Activated CD4-positive, alpha-beta T cell treated with anti-CD3 and anti-CD28 coated beads, Interleukin-2, amount 10 ng/mL, durations not matched to agents 24 days and 14 days (primary cell): Measurements from ENCODE around the gene ENTPD1. TPM values are rescaled to one million over a fixed set of nuclear protein-coding genes. Genes with fewer than 3 reads are reported as not detected.

Experiments used
- DNase-seq: peaks from one replicate; pipeline ENCODE4 v3.0.0; 2022
- H3K27ac Mint-ChIP-seq: one replicate; pipeline ENCODE4 v1.8.0; 2022; ENCODE audit warnings: mild to moderate bottlenecking, mixed read lengths
- H3K27me3 Mint-ChIP-seq: one replicate; pipeline ENCODE4 v1.8.0; 2022; ENCODE audit warnings: mixed read lengths
- H3K36me3 Mint-ChIP-seq: one replicate; pipeline ENCODE4 v1.8.0; 2022; ENCODE audit warnings: low read depth, mild to moderate bottlenecking, mixed read lengths
- H3K4me1 Mint-ChIP-seq: one replicate; pipeline ENCODE4 v1.8.0; 2021; ENCODE audit warnings: mixed read lengths
- H3K4me3 Mint-ChIP-seq: one replicate; pipeline ENCODE4 v1.8.0; 2022; ENCODE audit warnings: mild to moderate bottlenecking, moderate library complexity, mixed read lengths
- H3K9me3 Mint-ChIP-seq: one replicate; pipeline ENCODE4 v1.8.0; 2021; ENCODE audit warnings: mixed read lengths
- intact Hi-C: fragments of 100-400 bp; cut with micrococcal nuclease; formaldehyde crosslinking; loops from one replicate; pipeline ENCODE4 v1.15.1; 2023
- total RNA-seq: library from RNA; stranded (reverse); gene quantifications from 2 replicates; pipeline ENCODE4 v1.2.3, GENCODE V29; 2022

ENTPD1 gene
- total RNA-seq, 1 donor from 2014 or later: 17.0 TPM

DNA sequence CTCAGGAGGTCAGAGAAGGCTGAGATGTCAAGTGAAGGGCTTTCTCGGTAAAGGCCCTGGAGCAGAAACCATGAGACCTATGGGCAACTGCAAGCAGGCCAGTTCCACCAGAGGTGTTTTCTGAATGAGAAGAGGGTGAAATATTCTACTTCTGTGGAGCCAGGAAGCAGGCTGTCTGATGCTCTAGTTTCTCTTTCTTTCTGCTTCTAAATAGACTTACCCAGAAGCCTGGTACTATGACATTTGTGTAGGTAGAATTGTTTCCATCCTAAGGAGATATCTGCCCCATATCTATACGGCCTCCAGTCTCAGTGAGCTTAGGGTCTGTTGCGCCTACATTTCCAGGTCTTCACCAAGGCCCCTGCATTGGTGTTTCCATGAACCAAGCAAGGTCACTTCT lies 78.4 kb downstream of the ENTPD1 start:
- peak overlapping the region; percentile 98 for H3K27ac Mint-ChIP-seq
- H3K36me3 Mint-ChIP-seq: peaks cover 17% of the 10 kb centered on the region
- H3K4me1 Mint-ChIP-seq: peaks cover 60% of the 10 kb centered on the region
- DNase-seq: peak; percentile 70
- peak overlapping the region; percentile 54 for H3K4me3 Mint-ChIP-seq
- intact Hi-C loops: no loop called here
- peaks cover 4% of the 10 kb centered on the region for H3K9me3 Mint-ChIP-seq
- no peaks in the 10 kb centered on the region for H3K27me3 Mint-ChIP-seq

DNA sequence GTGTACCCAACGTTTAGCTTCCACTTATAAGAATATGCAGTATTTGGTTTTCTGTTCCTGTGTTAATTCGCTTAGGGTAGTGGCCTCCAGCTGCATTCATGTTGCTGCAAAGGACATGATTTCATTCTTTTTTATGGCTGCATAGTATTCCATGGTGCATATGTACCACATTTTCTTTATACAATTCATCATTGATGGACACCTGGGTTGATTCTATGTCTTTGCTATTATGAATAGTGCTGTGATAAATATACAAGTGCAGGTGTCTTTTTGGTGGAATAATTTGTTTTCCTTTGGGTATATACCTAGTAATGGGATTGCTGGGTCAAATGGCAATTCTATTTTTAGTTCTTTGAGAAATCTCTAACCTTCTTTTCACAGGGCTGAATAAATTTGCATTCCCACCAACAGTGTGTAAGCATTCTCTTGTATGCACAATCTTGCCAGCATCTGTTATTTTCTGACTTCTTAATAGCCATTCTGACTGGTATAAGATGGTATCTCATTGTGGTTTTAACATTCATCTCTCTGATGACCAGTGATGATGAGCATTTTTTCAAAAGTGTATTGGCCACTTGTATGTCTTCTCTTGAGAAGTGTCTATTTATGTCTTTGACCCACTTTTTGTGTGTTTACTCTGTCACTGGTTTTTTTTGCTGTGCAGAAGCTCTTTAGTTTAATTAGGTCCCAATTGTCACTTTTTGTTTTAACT lies 79.3 kb downstream of the ENTPD1 start:
- intact Hi-C loops: no loop called here
- H3K4me3 Mint-ChIP-seq: peak overlapping the region; percentile 39

DNA sequence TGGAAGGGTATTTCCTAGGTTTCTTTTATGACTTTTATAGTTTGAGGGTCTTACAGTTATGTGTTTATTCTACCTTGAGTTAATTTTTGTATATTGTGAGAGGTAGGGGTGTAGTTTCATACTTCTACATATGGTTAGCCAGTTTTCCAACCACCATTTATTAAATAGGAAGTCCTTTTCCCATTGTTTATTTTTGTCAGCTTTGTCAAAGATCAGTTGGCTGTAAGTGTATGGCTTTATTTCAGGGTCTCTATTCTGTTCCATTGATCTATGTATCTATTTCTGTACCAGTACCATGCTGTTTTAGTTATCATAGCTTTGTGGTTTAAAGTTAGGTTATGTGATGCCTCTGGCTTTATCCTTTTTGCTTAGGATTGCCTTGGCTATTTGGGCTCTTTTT lies 79.9 kb downstream of the ENTPD1 start:
- peak overlapping the region; percentile 39 for H3K4me3 Mint-ChIP-seq
- H3K36me3 Mint-ChIP-seq: peaks cover 12% of the 10 kb centered on the region

More for the DNA sequence above, 79.3 kb downstream of the ENTPD1 start:
- Mint-ChIP-seq H3K27me3 (no peaks in the 10 kb centered on the region), H3K27ac (peak overlapping the region; percentile 78), H3K4me1 (peaks cover 61% of the 10 kb centered on the region), H3K36me3 (peaks cover 13% of the 10 kb centered on the region), H3K9me3 (peaks cover 4% of the 10 kb centered on the region)
- no peak for DNase-seq

DNA sequence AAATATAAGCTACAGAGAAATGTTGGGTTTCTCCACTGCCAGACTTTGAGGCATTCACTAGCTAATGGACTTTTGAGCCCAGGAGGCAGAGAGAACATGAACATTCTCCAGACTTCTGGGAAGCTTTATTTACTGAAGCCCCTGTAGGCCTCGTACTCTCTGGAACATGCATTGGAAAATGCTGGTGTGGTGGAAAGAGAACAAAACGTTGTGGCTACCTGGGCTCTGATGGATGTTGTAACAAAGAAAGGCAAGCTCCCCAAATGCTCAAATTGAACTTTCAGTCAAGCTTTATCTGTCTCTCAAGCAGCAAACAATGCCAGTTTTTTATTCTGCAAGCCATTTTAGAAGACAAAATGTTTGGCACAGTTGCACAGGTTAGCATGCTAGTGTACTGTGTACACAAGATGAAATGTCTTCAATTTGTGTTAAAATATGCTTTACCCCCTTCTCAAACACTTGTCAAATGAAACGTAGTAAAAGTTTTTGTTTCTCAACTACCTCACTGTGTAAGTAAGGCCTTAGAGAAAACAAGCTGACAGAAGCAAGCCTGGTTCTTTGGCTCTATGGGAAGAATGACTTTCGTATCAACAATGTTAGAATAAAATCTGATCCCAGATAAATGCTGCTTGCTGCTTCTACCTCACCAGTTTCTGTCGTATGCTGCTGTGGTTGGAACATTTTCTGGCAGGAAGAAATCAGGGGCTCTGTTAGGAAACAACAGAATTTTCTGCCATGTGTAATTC lies 80.8 kb downstream of the ENTPD1 start:
- H3K27ac Mint-ChIP-seq: peak overlapping the region; percentile 82
- intact Hi-C loops: no loop called here
- peaks cover 59% of the 10 kb centered on the region for H3K4me1 Mint-ChIP-seq
- no peak overlapping the region for H3K4me3 Mint-ChIP-seq
- no peaks in the 10 kb centered on the region for H3K27me3 Mint-ChIP-seq
- DNase-seq: no peak
- peaks cover 4% of the 10 kb centered on the region for H3K9me3 Mint-ChIP-seq
- H3K36me3 Mint-ChIP-seq: peaks cover 12% of the 10 kb centered on the region

More for the DNA sequence above, 79.9 kb downstream of the ENTPD1 start:
- Mint-ChIP-seq H3K27ac (peak overlapping the region; percentile 78), H3K9me3 (peaks cover 4% of the 10 kb centered on the region), H3K27me3 (no peaks in the 10 kb centered on the region), H3K4me1 (peaks cover 63% of the 10 kb centered on the region)
- DNase-seq: no peak
- intact Hi-C loops: no loop called here

DNA sequence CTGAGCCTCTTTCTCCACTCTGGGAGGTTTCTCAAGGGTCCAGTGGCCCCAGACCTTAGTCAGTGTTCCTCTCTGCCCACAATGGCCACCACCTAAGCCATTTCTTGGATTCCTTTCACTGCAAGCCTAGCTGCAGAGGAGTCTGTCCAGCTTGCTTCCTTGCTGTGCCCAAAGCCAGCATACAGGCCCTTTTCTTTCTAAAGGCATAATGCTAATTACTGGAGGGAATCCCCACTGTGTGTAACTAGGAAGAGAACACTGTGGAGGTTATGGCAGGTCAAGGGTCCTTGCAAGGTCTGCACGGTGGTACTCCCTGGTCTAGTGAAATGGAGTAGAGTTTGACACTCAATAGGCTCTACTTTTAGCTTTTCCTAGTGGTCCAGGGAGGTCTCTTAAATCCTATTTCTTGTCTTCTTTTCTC lies 81.4 kb downstream of the ENTPD1 start:
- Mint-ChIP-seq H3K4me1 (peaks cover 57% of the 10 kb centered on the region), H3K9me3 (peaks cover 4% of the 10 kb centered on the region), H3K36me3 (peaks cover 10% of the 10 kb centered on the region), H3K27me3 (no peaks in the 10 kb centered on the region), H3K4me3 (peak overlapping the region; percentile 47), H3K27ac (peak overlapping the region; percentile 82)
- DNase-seq: no peak
- intact Hi-C loops: no loop called here

DNA sequence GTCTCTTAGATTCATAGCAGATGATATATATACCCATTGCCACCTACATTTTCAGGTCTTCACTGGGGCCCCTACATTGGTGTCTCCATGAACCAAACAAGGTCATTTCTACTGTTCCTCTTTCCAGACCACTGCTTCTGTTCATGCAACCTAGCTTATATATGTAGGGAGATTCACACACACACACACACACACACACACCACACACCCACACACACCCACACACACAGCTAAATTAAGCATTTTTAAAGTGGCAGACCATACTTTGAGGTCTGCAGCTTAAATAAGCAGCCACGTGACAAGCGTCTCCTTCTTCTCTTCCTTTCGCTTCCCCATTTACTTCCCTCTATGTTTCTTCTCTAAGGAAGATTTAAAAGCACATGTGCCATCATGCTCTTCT lies 81.8 kb downstream of the ENTPD1 start:
- Mint-ChIP-seq H3K4me3 (peak overlapping the region; percentile 47), H3K27ac (peak overlapping the region; percentile 82), H3K9me3 (peaks cover 4% of the 10 kb centered on the region), H3K36me3 (peaks cover 10% of the 10 kb centered on the region), H3K27me3 (no peaks in the 10 kb centered on the region), H3K4me1 (peaks cover 54% of the 10 kb centered on the region)
- DNase-seq: no peak
- intact Hi-C loops: no loop called here

DNA sequence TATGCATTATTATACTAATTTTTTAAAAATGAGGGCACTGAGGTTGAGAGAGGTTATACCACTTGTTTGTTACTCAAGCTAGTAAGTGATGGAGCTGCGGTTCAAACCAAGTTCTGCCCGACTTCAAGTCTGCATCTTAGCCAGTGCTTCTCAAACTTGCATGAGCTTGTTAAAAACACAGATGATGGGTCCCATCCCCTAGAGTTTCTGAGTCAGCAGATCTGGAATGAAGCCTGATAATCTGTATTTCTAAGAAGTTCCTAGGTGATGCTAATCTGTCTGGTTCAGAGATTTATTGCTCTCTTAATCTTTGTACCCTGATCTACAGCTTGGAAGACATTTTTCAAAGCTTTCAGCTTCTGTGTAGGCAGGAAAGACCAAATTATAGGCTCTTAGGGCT lies 84.2 kb downstream of the ENTPD1 start:
- no peak overlapping the region for H3K4me3 Mint-ChIP-seq
- peaks cover 14% of the 10 kb centered on the region for H3K36me3 Mint-ChIP-seq
- peaks cover 49% of the 10 kb centered on the region for H3K4me1 Mint-ChIP-seq
- H3K9me3 Mint-ChIP-seq: peaks cover 4% of the 10 kb centered on the region
- no peak for DNase-seq
- peak overlapping the region; percentile 83 for H3K27ac Mint-ChIP-seq
- intact Hi-C loops: loop anchor here (1.0 kb wide), 1 partner anchor 8 kb away; no protein-coding TSS in a partner anchor
- no peaks in the 10 kb centered on the region for H3K27me3 Mint-ChIP-seq

DNA sequence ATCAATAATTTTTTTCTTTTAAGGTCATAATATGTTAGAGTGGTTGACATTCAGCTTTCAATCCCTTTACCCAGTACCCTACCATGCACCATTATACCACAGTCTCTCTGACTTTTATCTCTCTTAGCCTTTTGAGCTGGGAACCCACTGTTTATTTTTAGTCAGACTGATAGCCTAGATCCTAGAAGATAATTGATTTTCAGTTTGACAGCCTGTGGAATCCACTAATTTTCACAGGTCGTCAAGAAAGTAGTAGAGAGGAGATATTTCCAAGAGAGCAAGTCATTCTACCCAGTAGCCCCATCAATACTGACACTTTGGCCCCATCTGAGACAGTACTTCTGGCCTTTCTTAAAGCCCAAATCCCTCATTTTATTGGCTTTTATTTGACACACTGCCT lies 84.7 kb downstream of the ENTPD1 start:
- no peak for DNase-seq
- peak overlapping the region; percentile 83 for H3K27ac Mint-ChIP-seq
- H3K4me3 Mint-ChIP-seq: peak overlapping the region; percentile 36
- no peaks in the 10 kb centered on the region for H3K27me3 Mint-ChIP-seq
- H3K4me1 Mint-ChIP-seq: peaks cover 47% of the 10 kb centered on the region
- intact Hi-C loops: loop anchor here (1.0 kb wide), 1 partner anchor 8 kb away; no protein-coding TSS in a partner anchor
- H3K36me3 Mint-ChIP-seq: peaks cover 11% of the 10 kb centered on the region
- peaks cover 4% of the 10 kb centered on the region for H3K9me3 Mint-ChIP-seq

DNA sequence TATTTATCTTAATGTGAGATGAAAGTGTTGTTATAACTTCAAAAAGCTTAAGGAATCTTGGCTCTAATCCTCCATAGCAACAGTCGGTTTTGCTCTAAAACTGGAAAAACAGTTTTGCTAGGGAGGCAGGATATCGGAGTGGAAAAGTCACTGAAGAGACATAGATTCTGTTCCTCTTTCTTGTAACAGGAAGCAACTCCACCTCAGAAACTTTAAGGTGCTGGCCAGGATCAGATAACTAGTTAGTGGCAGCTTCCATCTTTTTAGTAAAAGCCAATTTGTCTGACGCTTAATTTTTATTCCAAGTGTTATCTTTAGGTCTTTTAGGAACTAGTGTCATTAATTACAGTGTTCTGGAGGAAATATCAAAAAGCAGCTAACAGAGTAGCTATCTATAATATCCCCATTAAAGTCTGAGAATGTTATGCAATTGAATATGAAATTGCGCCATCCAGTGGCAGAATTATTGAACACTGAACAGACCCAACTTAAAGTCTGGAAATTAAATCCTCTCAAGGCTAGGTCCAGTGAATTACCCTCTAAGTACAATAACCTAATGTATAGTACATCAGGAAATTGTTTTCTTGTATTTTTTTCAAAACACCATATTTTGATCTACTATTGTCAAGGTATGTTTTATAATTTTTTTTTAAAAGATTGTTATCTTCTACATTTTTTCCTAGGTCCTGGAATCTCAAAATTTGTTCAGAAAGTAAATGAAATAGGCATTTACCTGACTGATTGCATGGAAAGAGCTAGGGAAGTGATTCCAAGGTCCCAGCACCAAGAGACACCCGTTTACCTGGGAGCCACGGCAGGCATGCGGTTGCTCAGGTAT lies 85.9 kb downstream of the ENTPD1 start:
- peaks cover 10% of the 10 kb centered on the region for H3K36me3 Mint-ChIP-seq
- H3K4me3 Mint-ChIP-seq: peak overlapping the region; percentile 45
- intact Hi-C loops: loop anchor here (1.0 kb wide), 2 partner anchors 22 to 148 kb away; no protein-coding TSS in a partner anchor
- peaks cover 4% of the 10 kb centered on the region for H3K9me3 Mint-ChIP-seq
- DNase-seq: peak; percentile 85
- H3K27ac Mint-ChIP-seq: peak overlapping the region; percentile 78
- H3K4me1 Mint-ChIP-seq: peaks cover 42% of the 10 kb centered on the region
- H3K27me3 Mint-ChIP-seq: no peaks in the 10 kb centered on the region

DNA sequence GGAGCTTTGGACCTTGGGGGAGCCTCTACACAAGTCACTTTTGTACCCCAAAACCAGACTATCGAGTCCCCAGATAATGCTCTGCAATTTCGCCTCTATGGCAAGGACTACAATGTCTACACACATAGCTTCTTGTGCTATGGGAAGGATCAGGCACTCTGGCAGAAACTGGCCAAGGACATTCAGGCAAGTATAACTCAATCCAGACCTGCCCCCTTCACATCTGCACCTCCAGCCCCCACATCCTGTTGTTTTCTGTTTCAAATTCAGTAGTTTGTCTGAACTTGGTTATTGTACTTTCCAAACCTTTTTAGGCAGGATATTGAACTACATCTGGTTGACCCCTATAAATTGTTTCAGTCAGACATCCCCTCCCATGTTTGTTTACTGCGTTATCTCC lies 89.4 kb downstream of the ENTPD1 start:
- DNase-seq: peak; percentile 61
- H3K9me3 Mint-ChIP-seq: no peaks in the 10 kb centered on the region
- no peak overlapping the region for H3K4me3 Mint-ChIP-seq
- H3K27ac Mint-ChIP-seq: peak overlapping the region; percentile 78
- intact Hi-C loops: no loop called here
- peaks cover 26% of the 10 kb centered on the region for H3K36me3 Mint-ChIP-seq
- H3K4me1 Mint-ChIP-seq: peaks cover 20% of the 10 kb centered on the region
- peaks cover 2% of the 10 kb centered on the region for H3K27me3 Mint-ChIP-seq

DNA sequence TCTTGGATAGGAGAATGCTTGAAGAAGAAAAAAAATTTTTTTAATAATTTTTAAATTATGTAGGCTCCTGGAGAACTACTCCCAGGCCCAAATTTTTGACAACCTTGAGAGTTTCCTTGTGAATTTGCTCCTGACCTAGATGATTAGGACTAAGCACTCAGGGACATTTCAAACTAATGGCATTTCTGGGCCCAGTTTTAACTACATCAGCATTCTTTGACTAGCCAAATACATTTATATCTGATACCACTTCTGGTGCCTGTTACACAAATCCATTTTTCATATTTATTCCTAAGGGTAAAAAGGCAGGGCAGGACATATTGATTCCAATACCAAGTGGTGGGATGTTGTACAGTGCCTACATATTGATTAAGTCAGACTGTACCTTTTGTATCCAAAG lies 91.0 kb downstream of the ENTPD1 start:
- Mint-ChIP-seq H3K36me3 (peaks cover 27% of the 10 kb centered on the region), H3K27ac (no peak overlapping the region), H3K4me3 (no peak overlapping the region), H3K4me1 (peaks cover 10% of the 10 kb centered on the region), H3K9me3 (no peaks in the 10 kb centered on the region), H3K27me3 (peaks cover 2% of the 10 kb centered on the region)
- DNase-seq: no peak
- intact Hi-C loops: no loop called here

DNA sequence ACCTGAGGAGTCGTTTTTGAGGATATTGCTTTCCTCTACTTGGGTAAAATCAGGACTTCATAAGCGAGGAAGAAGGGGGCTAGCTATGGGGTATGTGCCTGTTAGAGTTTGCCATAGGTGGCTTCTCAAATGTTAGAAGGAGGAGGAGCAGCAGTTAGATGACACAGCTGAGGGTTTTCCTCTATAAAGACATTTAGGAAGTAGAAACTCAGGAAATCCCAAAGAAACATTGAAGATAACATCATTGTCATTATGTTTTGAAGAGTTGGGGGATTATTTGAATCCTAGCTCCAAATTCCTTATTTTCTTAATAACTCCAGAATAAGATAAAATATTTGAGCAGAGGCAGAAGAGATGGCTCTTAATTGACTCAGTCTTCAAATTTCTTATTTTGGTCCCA lies 92.9 kb downstream of the ENTPD1 start:
- DNase-seq: no peak
- Mint-ChIP-seq H3K4me3 (no peak overlapping the region), H3K27ac (no peak overlapping the region), H3K4me1 (peaks cover 6% of the 10 kb centered on the region), H3K9me3 (no peaks in the 10 kb centered on the region), H3K27me3 (peaks cover 2% of the 10 kb centered on the region), H3K36me3 (peaks cover 25% of the 10 kb centered on the region)
- intact Hi-C loops: no loop called here

DNA sequence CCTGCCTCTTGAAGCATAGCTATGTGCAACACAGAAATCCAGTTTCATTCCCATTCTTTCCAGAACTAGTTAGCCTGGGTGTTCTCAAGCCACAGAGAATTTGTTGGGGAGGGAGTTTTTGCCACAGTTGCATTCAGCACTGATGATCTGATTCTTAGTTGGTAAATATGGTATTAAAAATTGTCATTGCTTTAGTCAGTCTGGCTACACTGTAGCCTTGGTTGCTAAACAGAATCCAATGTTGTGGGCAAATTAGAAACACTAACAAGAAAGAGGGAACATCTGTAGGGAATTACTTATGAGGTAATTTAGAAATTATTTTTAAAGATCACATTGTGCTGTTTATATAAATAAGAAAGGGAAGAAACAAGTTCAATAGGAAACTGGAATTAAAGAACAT lies 94.8 kb downstream of the ENTPD1 start:
- Mint-ChIP-seq H3K27ac (no peak overlapping the region), H3K36me3 (peaks cover 24% of the 10 kb centered on the region), H3K4me1 (peaks cover 1% of the 10 kb centered on the region), H3K4me3 (no peak overlapping the region), H3K9me3 (no peaks in the 10 kb centered on the region), H3K27me3 (peaks cover 7% of the 10 kb centered on the region)
- intact Hi-C loops: no loop called here
- DNase-seq: no peak
